GM21381 (cell line): ENCODE measurements around the gene C14orf132.

Source experiments
- ATAC-seq: cut with Tn5 transposase; IDR thresholded peaks from one replicate; pipeline ENCODE4 v1.9.1; 2021; ENCODE audit warnings: mild to moderate bottlenecking, moderate library complexity; ENCODE audit not compliant: unreplicated experiment

The C14orf132 gene

GRCh38 chr14:96081767-96082400, 42.7 kb downstream of the C14orf132 start:
- ATAC-seq: no peak

GRCh38 chr14:96082420-96083300, 43.5 kb downstream of the C14orf132 start:
- ATAC-seq: no peak

- no peak for ATAC-seq
Measured at GRCh38 chr14:96083667-96084320, 44.6 kb downstream of the C14orf132 start.

- ATAC-seq: no peak
Measured at GRCh38 chr14:96084796-96085195, 45.6 kb downstream of the C14orf132 start.

GRCh38 chr14:96085369-96085768, 46.2 kb downstream of the C14orf132 start:
- ATAC-seq: no peak

GRCh38 chr14:96086032-96086431, 46.9 kb downstream of the C14orf132 start:
- ATAC-seq: no peak

GRCh38 chr14:96086574-96087077, 47.5 kb downstream of the C14orf132 start:
- ATAC-seq: no peak

- no peak for ATAC-seq
Measured at GRCh38 chr14:96088074-96088473, 48.9 kb downstream of the C14orf132 start.

- no peak for ATAC-seq
Measured at GRCh38 chr14:96088481-96088880, 49.3 kb downstream of the C14orf132 start.

- ATAC-seq: no peak
Measured at GRCh38 chr14:96088911-96089310, 49.7 kb downstream of the C14orf132 start.

GRCh38 chr14:96089401-96089800, 50.2 kb downstream of the C14orf132 start:
- no peak for ATAC-seq

- ATAC-seq: no peak
Measured at GRCh38 chr14:96090441-96091148, 51.4 kb downstream of the C14orf132 start.

- no peak for ATAC-seq
Measured at GRCh38 chr14:96091149-96091693, 52.1 kb downstream of the C14orf132 start.

GRCh38 chr14:96091941-96092411, 52.8 kb downstream of the C14orf132 start:
- no peak for ATAC-seq

- ATAC-seq: no peak
Measured at GRCh38 chr14:96092936-96093335, 53.8 kb downstream of the C14orf132 start.

GRCh38 chr14:96094211-96094610, 55.0 kb downstream of the C14orf132 start:
- no peak for ATAC-seq

- no peak for ATAC-seq
Measured at GRCh38 chr14:96094656-96095055, 55.5 kb downstream of the C14orf132 start.

- no peak for ATAC-seq
Measured at GRCh38 chr14:96095058-96095457, 55.9 kb downstream of the C14orf132 start.

- no peak for ATAC-seq
Measured at GRCh38 chr14:96095581-96096476, 56.7 kb downstream of the C14orf132 start.
